NCI-H226 (cell line): ENCODE results near the gene PARD6G.
A peak's percentile ranks its signal among the peaks of the same experiment; 100 is the strongest.
"Not testable (repeated sequence)": the region's sequence is repeated elsewhere in the genome, so short reads cannot be mapped to it uniquely, and the experiment has no call there.

Experiments
- DNase-seq: peaks from one replicate; pipeline ENCODE4 v3.0.0-alpha.2; 2015

The PARD6G gene

GRCh38 chr18:80247393-80247841, at the start of gene PARD6G:
Gene PARD6G (minus strand): TSS chr18:80247514. CDS start chr18:80247348, 166 bp downstream.
- peak; percentile 32 for DNase-seq

GRCh38 chr18:80262241-80263033, 15.1 kb upstream of the PARD6G start:
- DNase-seq, result not testable (repeated sequence)

- no peak for DNase-seq
Observed at GRCh38 chr18:80259610-80260009, 12.3 kb upstream of the PARD6G start.

GRCh38 chr18:80258640-80259039, 11.3 kb upstream of the PARD6G start:
- no peak for DNase-seq

- peak; percentile 31 for DNase-seq
Observed at GRCh38 chr18:80257579-80258543, 10.5 kb upstream of the PARD6G start.

GRCh38 chr18:80254971-80255500, 7.7 kb upstream of the PARD6G start:
- DNase-seq, result no peak

GRCh38 chr18:80253871-80254492, 6.7 kb upstream of the PARD6G start:
- no peak for DNase-seq

- DNase-seq, result no peak
Observed at GRCh38 chr18:80253236-80253635, 5.9 kb upstream of the PARD6G start.

- DNase-seq, result peak; percentile 11
Observed at GRCh38 chr18:80252136-80252535, 4.8 kb upstream of the PARD6G start.

- DNase-seq, result no peak
Observed at GRCh38 chr18:80251700-80252099, 4.4 kb upstream of the PARD6G start.

- no peak for DNase-seq
Observed at GRCh38 chr18:80250740-80251364, 3.5 kb upstream of the PARD6G start.

GRCh38 chr18:80249217-80250093, 2.1 kb upstream of the PARD6G start:
- DNase-seq, result no peak

GRCh38 chr18:80246445-80247392, 595 bp downstream of the PARD6G start:
- DNase-seq, result no peak

GRCh38 chr18:80245781-80246444, 1.4 kb downstream of the PARD6G start:
- DNase-seq, result no peak

- no peak for DNase-seq
Observed at GRCh38 chr18:80244956-80245730, 2.2 kb downstream of the PARD6G start.

- no peak for DNase-seq
Observed at GRCh38 chr18:80244167-80244566, 3.1 kb downstream of the PARD6G start.

GRCh38 chr18:80243204-80243603, 4.1 kb downstream of the PARD6G start:
- DNase-seq, result no peak

- DNase-seq, result no peak
Observed at GRCh38 chr18:80241919-80242777, 5.2 kb downstream of the PARD6G start.
